GM12892 (cell line): Measurements from ENCODE around the gene NFIC.
A peak's percentile ranks its signal among the peaks of the same experiment; 100 is the strongest.
"Not testable (repeated sequence)": the region's sequence is repeated elsewhere in the genome, so short reads cannot be mapped to it uniquely, and the experiment has no call there.

Source experiments
- DNase-seq: peaks from one replicate; pipeline ENCODE4 v3.0.0; 2011; ENCODE audit not compliant: insufficient read length
- FAIRE-seq: peaks from 2 replicates; lab custom pipeline; 2011; peaks lifted over from hg19 to GRCh38; lab: Jason Lieb, UNC
- POLR2A ChIP-seq: IDR thresholded peaks from 2 replicates; pipeline ENCODE4 v1.6.1; 2011; ENCODE audit warnings: low read depth, low read length, control low read depth
- POLR2AphosphoS5 ChIP-seq: IDR thresholded peaks from 2 replicates; pipeline ENCODE4 v1.6.1; 2011; ENCODE audit warnings: low read depth, low read length, control low read depth
- TAF1 ChIP-seq: IDR thresholded peaks from 2 replicates; pipeline ENCODE4 v1.6.1; 2011; ENCODE audit warnings: low read depth, mild to moderate bottlenecking, control low read depth, low read length, borderline replicate concordance

NFIC gene

GRCh38 chr19:3431760-3432397 is 65.5 kb downstream of the NFIC start:
- FAIRE-seq = no peak
- no peak for TF ChIP-seq POLR2AphosphoS5
- no peak for TF ChIP-seq POLR2A
- TF ChIP-seq TAF1 = no peak
- no peak for DNase-seq

DNA sequence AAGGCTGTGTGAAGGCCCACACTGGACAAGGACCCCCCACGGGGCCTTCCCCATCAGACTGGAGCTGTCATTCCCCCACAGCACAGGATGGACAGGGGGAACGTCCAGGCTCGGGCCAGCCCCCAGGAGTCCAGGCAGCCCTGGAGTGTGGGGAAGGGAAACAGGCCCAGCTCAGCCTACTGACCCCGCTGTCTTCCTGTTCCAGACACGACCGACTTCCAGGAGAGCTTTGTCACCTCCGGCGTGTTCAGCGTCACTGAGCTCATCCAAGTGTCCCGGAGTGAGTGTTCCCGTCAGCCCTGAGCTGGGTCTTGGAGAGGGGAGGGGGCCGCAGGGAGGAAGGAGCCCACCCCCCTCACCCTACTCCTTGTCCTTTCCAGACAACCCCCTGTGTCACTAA is 66.9 kb downstream of the NFIC start:
- FAIRE-seq = no peak
- TF ChIP-seq TAF1 = no peak
- no peak for TF ChIP-seq POLR2A
- no peak for TF ChIP-seq POLR2AphosphoS5
- no peak for DNase-seq

GRCh38 chr19:3433805-3434540 is 67.6 kb downstream of the NFIC start:
- FAIRE-seq (no peak), DNase-seq (no peak)
- TF ChIP-seq POLR2A (no peak), TAF1 (no peak), POLR2AphosphoS5 (no peak)

DNA sequence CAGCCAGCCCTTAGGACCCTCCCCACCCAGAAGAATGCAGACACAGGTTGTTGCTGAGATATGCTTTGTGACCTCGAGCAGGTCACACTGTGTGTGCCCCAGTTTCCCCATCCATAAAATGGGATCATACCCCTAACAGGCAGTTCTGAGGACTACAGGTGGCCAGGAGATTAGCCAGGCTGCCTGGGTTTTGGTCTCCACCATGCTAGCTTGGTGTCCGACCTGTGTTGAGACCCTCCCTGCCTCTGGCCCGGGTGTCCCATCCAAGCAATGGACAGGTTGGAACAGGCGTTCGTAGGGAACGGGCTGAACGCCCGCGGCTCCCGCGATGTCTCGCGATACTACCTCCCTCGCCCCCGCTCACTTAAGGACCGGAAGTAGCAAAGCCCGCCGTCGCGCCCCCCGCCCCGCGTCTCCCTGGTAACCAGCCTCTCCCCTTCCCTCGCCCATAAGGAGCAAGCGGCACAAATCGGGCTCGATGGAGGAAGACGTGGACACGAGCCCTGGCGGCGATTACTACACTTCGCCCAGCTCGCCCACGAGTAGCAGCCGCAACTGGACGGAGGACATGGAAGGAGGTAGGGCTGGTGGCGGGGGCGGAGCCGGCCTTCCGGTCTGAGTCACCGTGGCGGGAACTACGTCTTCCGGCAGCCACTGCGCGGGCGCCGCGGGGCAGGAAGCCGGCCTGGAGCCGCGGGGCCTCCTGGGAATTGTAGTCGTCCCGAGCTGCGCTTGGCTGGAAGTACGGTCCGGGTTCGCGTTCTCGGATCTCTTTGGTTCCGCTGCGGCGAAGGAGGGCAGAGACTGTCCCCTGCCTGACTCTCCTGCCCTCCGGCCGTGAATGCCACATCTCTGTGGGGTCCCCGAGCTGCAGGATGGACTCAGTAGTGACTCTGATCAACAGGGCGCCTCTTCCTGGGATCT is 68.5 kb downstream of the NFIC start:
- DNase-seq (peak; percentile 99), FAIRE-seq (peak; percentile 98)
- TF ChIP-seq POLR2A (peak; percentile 75; the same call in 1 of the 2 replicates), POLR2AphosphoS5 (peak; percentile 81; the same call in 1 of the 2 replicates), TAF1 (peak; percentile 24)

DNA sequence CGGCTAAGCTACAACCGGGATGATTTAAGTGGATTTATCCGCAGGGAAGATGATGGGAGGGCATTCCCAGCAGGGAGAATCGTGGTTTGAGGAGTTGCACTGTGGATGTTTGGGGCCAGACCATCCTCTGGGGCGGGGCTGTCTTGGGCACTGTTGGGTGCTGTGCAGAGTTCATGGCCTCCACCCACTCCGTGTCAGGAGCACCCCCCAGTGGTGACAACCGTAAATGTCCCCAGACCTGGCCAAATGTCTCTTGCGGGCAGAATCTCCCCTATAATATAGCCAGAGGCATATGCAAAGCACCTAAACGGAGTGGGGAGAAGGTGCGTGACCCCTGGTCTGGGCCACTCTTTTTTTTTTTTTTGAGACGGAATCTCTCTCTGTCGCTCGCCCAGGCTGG is 73.7 kb downstream of the NFIC start:
- FAIRE-seq (peak; percentile 86), DNase-seq (peak; percentile 72)
- TF ChIP-seq POLR2A (no peak), TAF1 (no peak), POLR2AphosphoS5 (no peak)

GRCh38 chr19:3441089-3441985 is 75.0 kb downstream of the NFIC start:
- FAIRE-seq (no peak), DNase-seq (no peak)
- TF ChIP-seq TAF1 (no peak), POLR2AphosphoS5 (no peak), POLR2A (no peak)

DNA sequence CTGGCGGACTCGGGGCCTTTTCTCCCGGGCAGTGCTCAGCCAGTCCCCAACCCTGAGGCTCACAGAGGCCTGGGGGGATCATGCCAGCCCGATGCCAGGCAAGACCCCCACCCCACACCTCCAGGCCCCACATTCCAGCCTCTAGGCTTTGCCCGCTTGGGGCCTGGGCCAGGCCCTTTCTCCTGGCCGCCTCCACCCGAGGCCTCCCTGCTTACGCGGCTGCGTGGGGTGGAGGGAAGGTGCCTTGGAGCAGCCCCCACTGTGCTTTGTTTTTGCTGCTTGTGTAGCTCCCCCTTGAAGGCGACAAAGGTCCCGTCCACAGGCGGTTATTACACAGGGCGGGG is 75.6 kb downstream of the NFIC start:
- no peak for FAIRE-seq
- no peak for TF ChIP-seq POLR2AphosphoS5
- no peak for DNase-seq

GRCh38 chr19:3442487-3443071 is 76.2 kb downstream of the NFIC start:
- TF ChIP-seq POLR2AphosphoS5 (no peak), POLR2A (no peak), TAF1 (no peak)
- DNase-seq (no peak), FAIRE-seq (no peak)

- TF ChIP-seq POLR2AphosphoS5 (no peak), POLR2A (no peak), TAF1 (no peak)
- DNase-seq (no peak), FAIRE-seq (no peak)
Observed at GRCh38 chr19:3443840-3444694, 77.7 kb downstream of the NFIC start.

- DNase-seq (no peak), FAIRE-seq (no peak)
- TF ChIP-seq POLR2AphosphoS5 (no peak), TAF1 (no peak), POLR2A (no peak)
Observed at GRCh38 chr19:3444695-3445234, 78.4 kb downstream of the NFIC start.

GRCh38 chr19:3446657-3447056 is 80.3 kb downstream of the NFIC start:
- FAIRE-seq, DNase-seq: not testable (repeated sequence)
